ENCODE data around the gene MYOM1.
"Not testable (repeated sequence)": the region's sequence is repeated elsewhere in the genome, so short reads cannot be mapped to it uniquely, and the experiment has no call there.

MYOM1 gene

DNA sequence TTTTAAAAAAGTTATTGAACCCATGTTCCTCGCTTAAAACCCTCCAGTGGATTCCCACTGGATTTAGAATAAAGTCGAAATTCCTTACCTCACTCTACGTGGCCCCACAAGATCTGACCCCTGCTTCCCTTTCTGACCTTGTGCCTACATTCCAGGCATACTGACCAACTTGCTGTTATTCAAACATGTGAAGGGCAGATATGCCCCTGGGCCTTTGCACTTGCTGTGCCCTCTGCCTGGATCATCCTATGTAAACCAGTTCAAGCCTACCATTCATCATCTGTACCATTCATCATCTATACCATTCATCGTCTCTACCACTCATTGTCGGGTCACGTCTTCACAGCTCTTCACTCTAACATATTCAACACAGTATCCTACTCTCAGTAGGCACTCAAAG is 165.6 kb downstream of the MYOM1 start:
- ChIA-PET CTCF (no interaction called here), POLR2A (interaction anchor here (0.6 kb wide), 1 partner anchor 10 kb away, joined by 9 read pairs; no protein-coding TSS in a partner anchor)
- H3K4me1 ChIP-seq (ENCODE audit: control extremely low read depth in 1 of 4, control insufficient read depth in 4 of 4, insufficient read depth in 4 of 4, low read length in 3 of 4): peaks cover 6 to 13% (median 11%) of the 10 kb centered on the region in 4 experiments
- H3K9me3 ChIP-seq (ENCODE audit: control extremely low read depth in 1 of 5, control insufficient read depth in 4 of 5, insufficient read depth in 2 of 5, low read depth in 1 of 5, low read length in 4 of 5): no peaks in the 10 kb centered on the region
- no peak overlapping the region for H3K4me3 ChIP-seq (ENCODE audit: control insufficient read depth in 1 of 7, extremely low read depth in 1 of 7, insufficient read depth in 4 of 7, low read depth in 2 of 7, low read length in 6 of 7)
- H3K36me3 ChIP-seq (ENCODE audit: control insufficient read depth in 4 of 4, insufficient read depth in 4 of 4, low read length in 3 of 4): no peaks in the 10 kb centered on the region
- H3K27me3 ChIP-seq (replicated peaks in 2 of 5; ENCODE audit: control insufficient read depth in 4 of 5, insufficient read depth in 5 of 5, low read length in 4 of 5): no peaks in the 10 kb centered on the region
- H3K27ac ChIP-seq (ENCODE audit: insufficient read depth in 1 of 2, low read depth in 1 of 2, low read length in 2 of 2, poor library complexity in 1 of 2, severe bottlenecking in 2 of 2): no peak overlapping the region
- no peak for DNase-seq
- 93% methylated on average over 6 of the region's 6 CpGs for WGBS (ENCODE audit: insufficient coverage)

GRCh38 chr18:3053081-3053480 is 166.7 kb downstream of the MYOM1 start:
- Histone ChIP-seq H3K9me3 (ENCODE audit: control extremely low read depth in 1 of 5, control insufficient read depth in 4 of 5, insufficient read depth in 2 of 5, low read depth in 1 of 5, low read length in 4 of 5) (no peaks in the 10 kb centered on the region), H3K36me3 (ENCODE audit: control insufficient read depth in 4 of 4, insufficient read depth in 4 of 4, low read length in 3 of 4) (no peaks in the 10 kb centered on the region), H3K4me3 (ENCODE audit: control insufficient read depth in 1 of 7, extremely low read depth in 1 of 7, insufficient read depth in 4 of 7, low read depth in 2 of 7, low read length in 6 of 7) (no peak overlapping the region), H3K27me3 (replicated peaks in 2 of 5; ENCODE audit: control insufficient read depth in 4 of 5, insufficient read depth in 5 of 5, low read length in 4 of 5) (no peaks in the 10 kb centered on the region), H3K4me1 (ENCODE audit: control extremely low read depth in 1 of 4, control insufficient read depth in 4 of 4, insufficient read depth in 4 of 4, low read length in 3 of 4) (peaks cover 0 to 8% (median 5%) of the 10 kb centered on the region in 4 experiments), H3K27ac (ENCODE audit: insufficient read depth in 1 of 2, low read depth in 1 of 2, low read length in 2 of 2, poor library complexity in 1 of 2, severe bottlenecking in 2 of 2) (no peak overlapping the region)
- no peak for DNase-seq
- 100% methylated on average over 4 of the region's 4 CpGs for WGBS (ENCODE audit: insufficient coverage)
- ChIA-PET CTCF (interaction anchor here (0.7 to 2.0 kb wide), 4 partner anchors 9 to 106 kb away, joined by 3 to 5 read pairs (median 4); no protein-coding TSS in a partner anchor), POLR2A (no interaction called here)

GRCh38 chr18:3052411-3052758 is 167.4 kb downstream of the MYOM1 start:
- Histone ChIP-seq H3K4me1 (ENCODE audit: control extremely low read depth in 1 of 4, control insufficient read depth in 4 of 4, insufficient read depth in 4 of 4, low read length in 3 of 4) (peaks cover 0 to 10% (median 6%) of the 10 kb centered on the region in 4 experiments), H3K27me3 (replicated peaks in 2 of 5; ENCODE audit: control insufficient read depth in 4 of 5, insufficient read depth in 5 of 5, low read length in 4 of 5) (no peaks in the 10 kb centered on the region), H3K27ac (ENCODE audit: insufficient read depth in 1 of 2, low read depth in 1 of 2, low read length in 2 of 2, poor library complexity in 1 of 2, severe bottlenecking in 2 of 2) (no peak overlapping the region), H3K9me3 (ENCODE audit: control extremely low read depth in 1 of 5, control insufficient read depth in 4 of 5, insufficient read depth in 2 of 5, low read depth in 1 of 5, low read length in 4 of 5) (no peaks in the 10 kb centered on the region), H3K4me3 (ENCODE audit: control insufficient read depth in 1 of 7, extremely low read depth in 1 of 7, insufficient read depth in 4 of 7, low read depth in 2 of 7, low read length in 6 of 7) (no peak overlapping the region), H3K36me3 (ENCODE audit: control insufficient read depth in 4 of 4, insufficient read depth in 4 of 4, low read length in 3 of 4) (no peaks in the 10 kb centered on the region)
- no peak for DNase-seq
- WGBS (ENCODE audit: insufficient coverage): 71% methylated on average over 2 of the region's 2 CpGs
- ChIA-PET POLR2A (no interaction called here), CTCF (interaction anchor here (1.4 to 2.0 kb wide), 2 partner anchors 10 to 58 kb away, joined by 3 to 5 read pairs; no protein-coding TSS in a partner anchor)

- CTCF ChIA-PET: interaction anchor here (2.0 kb wide), 1 partner anchor 11 kb away, joined by 5 read pairs; no protein-coding TSS in a partner anchor
- Histone ChIP-seq H3K4me1 (ENCODE audit: control extremely low read depth in 1 of 4, control insufficient read depth in 4 of 4, insufficient read depth in 4 of 4, low read length in 3 of 4) (peaks cover 0 to 10% (median 6%) of the 10 kb centered on the region in 4 experiments), H3K9me3 (ENCODE audit: control extremely low read depth in 1 of 5, control insufficient read depth in 4 of 5, insufficient read depth in 2 of 5, low read depth in 1 of 5, low read length in 4 of 5) (no peaks in the 10 kb centered on the region), H3K36me3 (ENCODE audit: control insufficient read depth in 4 of 4, insufficient read depth in 4 of 4, low read length in 3 of 4) (no peaks in the 10 kb centered on the region), H3K4me3 (ENCODE audit: control insufficient read depth in 1 of 7, extremely low read depth in 1 of 7, insufficient read depth in 4 of 7, low read depth in 2 of 7, low read length in 6 of 7) (no peak overlapping the region), H3K27me3 (replicated peaks in 2 of 5; ENCODE audit: control insufficient read depth in 4 of 5, insufficient read depth in 5 of 5, low read length in 4 of 5) (no peaks in the 10 kb centered on the region), H3K27ac (ENCODE audit: insufficient read depth in 1 of 2, low read depth in 1 of 2, low read length in 2 of 2, poor library complexity in 1 of 2, severe bottlenecking in 2 of 2) (no peak overlapping the region)
- 96% methylated on average over 6 of the region's 8 CpGs for WGBS (ENCODE audit: insufficient coverage)
- DNase-seq: no peak
- POLR2A ChIA-PET: no interaction called here
Observed at GRCh38 chr18:3051718-3052410, 167.9 kb downstream of the MYOM1 start.

- H3K27ac ChIP-seq (ENCODE audit: insufficient read depth in 1 of 2, low read depth in 1 of 2, low read length in 2 of 2, poor library complexity in 1 of 2, severe bottlenecking in 2 of 2); H3K9me3 ChIP-seq (ENCODE audit: control extremely low read depth in 1 of 5, control insufficient read depth in 4 of 5, insufficient read depth in 2 of 5, low read depth in 1 of 5, low read length in 4 of 5); H3K4me3 ChIP-seq (ENCODE audit: control insufficient read depth in 1 of 7, extremely low read depth in 1 of 7, insufficient read depth in 4 of 7, low read depth in 2 of 7, low read length in 6 of 7); POLR2A ChIA-PET; H3K36me3 ChIP-seq (ENCODE audit: control insufficient read depth in 4 of 4, insufficient read depth in 4 of 4, low read length in 3 of 4); DNase-seq; H3K27me3 ChIP-seq (replicated peaks in 2 of 5; ENCODE audit: control insufficient read depth in 4 of 5, insufficient read depth in 5 of 5, low read length in 4 of 5): not testable (repeated sequence)
- WGBS (ENCODE audit: insufficient coverage): no CpG with 5 or more reads among the region's 8 CpGs
- peaks cover 6 to 18% (median 13%) of the 10 kb centered on the region in 4 experiments for H3K4me1 ChIP-seq (ENCODE audit: control extremely low read depth in 1 of 4, control insufficient read depth in 4 of 4, insufficient read depth in 4 of 4, low read length in 3 of 4)
- CTCF ChIA-PET: interaction anchor here (2.2 kb wide), 1 partner anchor 13 kb away, joined by 12 read pairs; no protein-coding TSS in a partner anchor
Observed at GRCh38 chr18:3049897-3050454, 169.8 kb downstream of the MYOM1 start.

- peaks cover 10 to 23% (median 16%) of the 10 kb centered on the region in 4 experiments for H3K4me1 ChIP-seq (ENCODE audit: control extremely low read depth in 1 of 4, control insufficient read depth in 4 of 4, insufficient read depth in 4 of 4, low read length in 3 of 4)
- CTCF ChIA-PET: interaction anchor here (0.7 to 2.2 kb wide), 2 partner anchors 14 to 38 kb away, joined by 3 to 12 read pairs; no protein-coding TSS in a partner anchor
- H3K27me3 ChIP-seq (replicated peaks in 2 of 5; ENCODE audit: control insufficient read depth in 4 of 5, insufficient read depth in 5 of 5, low read length in 4 of 5): no peaks in the 10 kb centered on the region
- H3K9me3 ChIP-seq (ENCODE audit: control extremely low read depth in 1 of 5, control insufficient read depth in 4 of 5, insufficient read depth in 2 of 5, low read depth in 1 of 5, low read length in 4 of 5): no peaks in the 10 kb centered on the region
- H3K4me3 ChIP-seq (ENCODE audit: control insufficient read depth in 1 of 7, extremely low read depth in 1 of 7, insufficient read depth in 4 of 7, low read depth in 2 of 7, low read length in 6 of 7): no peak overlapping the region
- 83% methylated on average over 1 of the region's 3 CpGs for WGBS (ENCODE audit: insufficient coverage)
- POLR2A ChIA-PET: interaction anchor here (0.6 kb wide), 1 partner anchor 32 kb away, joined by 3 read pairs; no protein-coding TSS in a partner anchor
- H3K36me3 ChIP-seq (ENCODE audit: control insufficient read depth in 4 of 4, insufficient read depth in 4 of 4, low read length in 3 of 4): no peaks in the 10 kb centered on the region
- no peak overlapping the region for H3K27ac ChIP-seq (ENCODE audit: insufficient read depth in 1 of 2, low read depth in 1 of 2, low read length in 2 of 2, poor library complexity in 1 of 2, severe bottlenecking in 2 of 2)
- no peak for DNase-seq
Observed at GRCh38 chr18:3048820-3049349, 170.9 kb downstream of the MYOM1 start.

DNA sequence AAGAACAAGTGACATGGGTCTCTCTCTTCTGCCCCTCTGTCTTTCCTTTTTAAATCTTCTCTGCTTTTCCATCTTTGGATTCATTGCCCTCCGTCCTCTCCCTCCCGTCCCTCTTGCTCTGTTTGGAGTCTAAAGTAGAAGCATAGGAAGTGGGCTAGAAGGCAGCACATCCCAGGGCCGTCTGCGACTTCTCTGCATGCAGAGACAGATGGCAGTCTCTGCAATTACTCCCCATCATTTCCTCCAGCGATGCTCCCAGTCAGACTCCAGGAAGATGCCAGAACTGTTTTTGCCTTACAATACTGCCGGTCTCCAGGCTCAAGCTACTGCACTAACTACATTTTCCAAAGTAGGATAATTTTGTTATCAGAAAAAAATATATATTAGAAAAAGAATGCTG is 171.6 kb downstream of the MYOM1 start:
- Histone ChIP-seq H3K27ac (ENCODE audit: insufficient read depth in 1 of 2, low read depth in 1 of 2, low read length in 2 of 2, poor library complexity in 1 of 2, severe bottlenecking in 2 of 2) (no peak overlapping the region), H3K4me3 (ENCODE audit: control insufficient read depth in 1 of 7, extremely low read depth in 1 of 7, insufficient read depth in 4 of 7, low read depth in 2 of 7, low read length in 6 of 7) (no peak overlapping the region), H3K4me1 (ENCODE audit: control extremely low read depth in 1 of 4, control insufficient read depth in 4 of 4, insufficient read depth in 4 of 4, low read length in 3 of 4) (peaks cover 10 to 23% (median 16%) of the 10 kb centered on the region in 4 experiments), H3K9me3 (ENCODE audit: control extremely low read depth in 1 of 5, control insufficient read depth in 4 of 5, insufficient read depth in 2 of 5, low read depth in 1 of 5, low read length in 4 of 5) (no peaks in the 10 kb centered on the region), H3K36me3 (ENCODE audit: control insufficient read depth in 4 of 4, insufficient read depth in 4 of 4, low read length in 3 of 4) (no peaks in the 10 kb centered on the region), H3K27me3 (replicated peaks in 2 of 5; ENCODE audit: control insufficient read depth in 4 of 5, insufficient read depth in 5 of 5, low read length in 4 of 5) (no peaks in the 10 kb centered on the region)
- DNase-seq: peak in 2 of 3 donors; percentile 18 to 31
- ChIA-PET CTCF (interaction anchor here (0.7 to 2.2 kb wide), 2 partner anchors 15 to 38 kb away, joined by 3 to 12 read pairs; no protein-coding TSS in a partner anchor), POLR2A (interaction anchor here (0.6 kb wide), 1 partner anchor 33 kb away, joined by 3 read pairs; no protein-coding TSS in a partner anchor)
- 0% methylated on average over 4 of the region's 6 CpGs for WGBS (ENCODE audit: insufficient coverage)

Data from common myeloid progenitor, CD34-positive (primary cell).